Activated B cell treated with CpG ODN at 0.5 μM for 24 hours (primary cell): ENCODE data around the gene OCSTAMP. TPM values are rescaled to one million over a fixed set of nuclear protein-coding genes. Genes with fewer than 3 reads are reported as not detected.

Experiments
- ATAC-seq: fragments of 200-7000 bp; cut with Tn5 transposase; one replicate; pipeline ENCODE4 v1.10.0; 2021; ENCODE audit warnings: low read depth, mild to moderate bottlenecking, moderate library complexity
- CTCF ChIA-PET: fragments of 350-600 bp; sonication (Branson Sonifier 250); formaldehyde crosslinking; loops from one replicate; lab custom pipeline; 2021; ENCODE audit warnings: antibody characterized with exemption; lab: Charles Lee
- POLR2A ChIA-PET: fragments of 350-600 bp; sonication (Branson Sonifier 250); formaldehyde crosslinking; loops from one replicate; lab custom pipeline; 2021; ENCODE audit warnings: antibody characterized with exemption; lab: Charles Lee
- DNase-seq: peaks from one replicate; pipeline ENCODE4 v3.0.0; 2022
- H3K27ac Mint-ChIP-seq: one replicate; pipeline ENCODE4 v1.8.0; 2020; ENCODE audit warnings: mixed read lengths
- H3K27me3 Mint-ChIP-seq: one replicate; pipeline ENCODE4 v1.8.0; 2021; ENCODE audit warnings: mixed read lengths
- H3K36me3 Mint-ChIP-seq: one replicate; pipeline ENCODE4 v1.8.0; 2021; ENCODE audit warnings: low read depth, mixed read lengths
- H3K4me1 Mint-ChIP-seq: one replicate; pipeline ENCODE4 v1.8.0; 2021; ENCODE audit warnings: mixed read lengths
- H3K4me3 Mint-ChIP-seq: one replicate; pipeline ENCODE4 v1.8.0; 2020; ENCODE audit warnings: mild to moderate bottlenecking, mixed read lengths
- H3K9me3 Mint-ChIP-seq: one replicate; pipeline ENCODE4 v1.8.0; 2020; ENCODE audit warnings: mixed read lengths
- CTCF ChIP-seq: fragments of 200-600 bp; IDR thresholded peaks from one replicate; pipeline ENCODE4 v1.8.0; 2022; ENCODE audit warnings: antibody characterized with exemption, mild to moderate bottlenecking
- intact Hi-C: fragments of 100-400 bp; cut with micrococcal nuclease; formaldehyde crosslinking; loops from one replicate; pipeline ENCODE4 v1.15.1; 2024
- total RNA-seq: library from RNA; stranded (reverse); gene quantifications from 2 replicates; pipeline ENCODE4 v1.2.3, GENCODE V29; 2022

Gene OCSTAMP
- total RNA-seq, 1 donor from 2014 or later, result not detected

GRCh38 chr20:46545077-46545826 lies 5.2 kb downstream of the OCSTAMP start:
- ChIA-PET CTCF (interaction anchor here (0.6 to 1.7 kb wide), 4 partner anchors 16 to 137 kb away, joined by 3 to 5 read pairs (median 4); no protein-coding TSS in a partner anchor), POLR2A (no interaction called here)
- H3K4me3 Mint-ChIP-seq, result no peak overlapping the region
- peaks cover 4% of the 10 kb centered on the region for H3K27me3 Mint-ChIP-seq
- H3K4me1 Mint-ChIP-seq, result peaks cover 8% of the 10 kb centered on the region
- no peak overlapping the region for H3K27ac Mint-ChIP-seq
- intact Hi-C loops, result no loop called here
- no peaks in the 10 kb centered on the region for H3K36me3 Mint-ChIP-seq
- DNase-seq (no peak), ATAC-seq (no peak)
- no peaks in the 10 kb centered on the region for H3K9me3 Mint-ChIP-seq
- no peak for TF ChIP-seq CTCF

- H3K36me3 Mint-ChIP-seq, result no peaks in the 10 kb centered on the region
- no peak overlapping the region for H3K4me3 Mint-ChIP-seq
- no peak for DNase-seq
- H3K27me3 Mint-ChIP-seq, result peaks cover 7% of the 10 kb centered on the region
- TF ChIP-seq CTCF, result no peak
- no peak overlapping the region for H3K27ac Mint-ChIP-seq
- no peaks in the 10 kb centered on the region for H3K9me3 Mint-ChIP-seq
- H3K4me1 Mint-ChIP-seq, result peaks cover 8% of the 10 kb centered on the region
- CTCF ChIA-PET, result interaction anchor here (0.6 to 1.7 kb wide), 4 partner anchors 17 to 138 kb away, joined by 3 to 5 read pairs (median 4); no protein-coding TSS in a partner anchor
- POLR2A ChIA-PET, result no interaction called here
- intact Hi-C loops, result no loop called here
- no peak for ATAC-seq
Observed at GRCh38 chr20:46544576-46544975, 5.9 kb downstream of the OCSTAMP start.

GRCh38 chr20:46543959-46544358 lies 6.5 kb downstream of the OCSTAMP start:
- ChIA-PET CTCF (interaction anchor here (1.0 to 1.7 kb wide), 3 partner anchors 48 to 138 kb away, joined by 3 to 5 read pairs (median 4); no protein-coding TSS in a partner anchor), POLR2A (interaction anchor here (0.8 kb wide), 1 partner anchor 137 kb away, joined by 21 read pairs; no protein-coding TSS in a partner anchor)
- intact Hi-C loops, result no loop called here
- DNase-seq (no peak), ATAC-seq (no peak)
- Mint-ChIP-seq H3K9me3 (no peaks in the 10 kb centered on the region), H3K4me3 (no peak overlapping the region), H3K4me1 (peaks cover 8% of the 10 kb centered on the region), H3K27ac (no peak overlapping the region), H3K27me3 (peaks cover 12% of the 10 kb centered on the region), H3K36me3 (no peaks in the 10 kb centered on the region)
- TF ChIP-seq CTCF, result no peak

- Mint-ChIP-seq H3K36me3 (no peaks in the 10 kb centered on the region), H3K27me3 (peaks cover 12% of the 10 kb centered on the region), H3K4me1 (peaks cover 8% of the 10 kb centered on the region), H3K27ac (no peak overlapping the region), H3K4me3 (no peak overlapping the region), H3K9me3 (no peaks in the 10 kb centered on the region)
- CTCF ChIA-PET, result no interaction called here
- POLR2A ChIA-PET, result interaction anchor here (0.8 kb wide), 1 partner anchor 138 kb away, joined by 21 read pairs; no protein-coding TSS in a partner anchor
- no peak for ATAC-seq
- intact Hi-C loops, result no loop called here
- TF ChIP-seq CTCF, result no peak
- DNase-seq, result no peak
Observed at GRCh38 chr20:46543033-46543432, 7.4 kb downstream of the OCSTAMP start.

GRCh38 chr20:46541229-46541935 lies 9.1 kb downstream of the OCSTAMP start:
- Mint-ChIP-seq H3K4me3 (no peak overlapping the region), H3K36me3 (no peaks in the 10 kb centered on the region), H3K27me3 (peaks cover 17% of the 10 kb centered on the region), H3K27ac (no peak overlapping the region), H3K4me1 (peaks cover 8% of the 10 kb centered on the region), H3K9me3 (no peaks in the 10 kb centered on the region)
- ChIA-PET POLR2A (no interaction called here), CTCF (no interaction called here)
- DNase-seq, result no peak
- ATAC-seq, result no peak
- intact Hi-C loops, result no loop called here
- TF ChIP-seq CTCF, result no peak
